Panc1 (cell line): ENCODE data around the gene KAT6B.

Source experiments
- CTCF ChIP-seq: fragments of 450-650 bp; IDR thresholded peaks from 2 replicates; pipeline ENCODE4 v1.5.1; 2017; ENCODE audit warnings: mild to moderate bottlenecking
- POLR2AphosphoS5 ChIP-seq: IDR thresholded peaks from 2 replicates; pipeline ENCODE4 v1.6.1; 2012; ENCODE audit warnings: mild to moderate bottlenecking, low read depth, low read length, moderate library complexity
- SIN3A ChIP-seq: IDR thresholded peaks from 2 replicates; pipeline ENCODE4 v1.6.1; 2012; ENCODE audit warnings: low read depth, mild to moderate bottlenecking, low read length, moderate library complexity, borderline replicate concordance; ENCODE audit not compliant: insufficient read depth
- TCF7L2 ChIP-seq: IDR thresholded peaks from 2 replicates; pipeline ENCODE4 v1.6.1; 2011; ENCODE audit warnings: mild to moderate bottlenecking, low read depth, low read length, inconsistent platforms

DNA sequence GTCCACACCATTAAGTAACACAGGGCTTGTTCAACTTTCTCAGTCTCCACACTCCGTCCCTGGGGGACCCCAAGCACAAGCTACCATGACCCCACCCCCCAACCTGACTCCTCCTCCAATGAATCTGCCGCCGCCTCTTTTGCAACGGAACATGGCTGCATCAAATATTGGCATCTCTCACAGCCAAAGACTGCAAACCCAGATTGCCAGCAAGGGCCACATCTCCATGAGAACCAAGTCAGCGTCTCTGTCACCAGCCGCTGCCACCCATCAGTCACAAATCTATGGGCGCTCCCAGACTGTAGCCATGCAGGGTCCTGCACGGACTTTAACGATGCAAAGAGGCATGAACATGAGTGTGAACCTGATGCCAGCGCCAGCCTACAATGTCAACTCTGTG lies 204.0 kb downstream of the KAT6B start:
- no peak for TF ChIP-seq CTCF
- no peak for TF ChIP-seq POLR2AphosphoS5
- no peak for TF ChIP-seq SIN3A
- no peak for TF ChIP-seq TCF7L2
